Stimulated activated CD8-positive, alpha-beta memory T cell treated with anti-CD3 and anti-CD28 coated beads, Interleukin-15, amount 100 ng/mL, for 24 hours (primary cell): ENCODE data around the gene DENND6B.

Experiments
- DNase-seq: peaks from one replicate; pipeline ENCODE4 v3.0.0-alpha.2; 2020; ENCODE audit warnings: low read depth

DENND6B gene

DNA sequence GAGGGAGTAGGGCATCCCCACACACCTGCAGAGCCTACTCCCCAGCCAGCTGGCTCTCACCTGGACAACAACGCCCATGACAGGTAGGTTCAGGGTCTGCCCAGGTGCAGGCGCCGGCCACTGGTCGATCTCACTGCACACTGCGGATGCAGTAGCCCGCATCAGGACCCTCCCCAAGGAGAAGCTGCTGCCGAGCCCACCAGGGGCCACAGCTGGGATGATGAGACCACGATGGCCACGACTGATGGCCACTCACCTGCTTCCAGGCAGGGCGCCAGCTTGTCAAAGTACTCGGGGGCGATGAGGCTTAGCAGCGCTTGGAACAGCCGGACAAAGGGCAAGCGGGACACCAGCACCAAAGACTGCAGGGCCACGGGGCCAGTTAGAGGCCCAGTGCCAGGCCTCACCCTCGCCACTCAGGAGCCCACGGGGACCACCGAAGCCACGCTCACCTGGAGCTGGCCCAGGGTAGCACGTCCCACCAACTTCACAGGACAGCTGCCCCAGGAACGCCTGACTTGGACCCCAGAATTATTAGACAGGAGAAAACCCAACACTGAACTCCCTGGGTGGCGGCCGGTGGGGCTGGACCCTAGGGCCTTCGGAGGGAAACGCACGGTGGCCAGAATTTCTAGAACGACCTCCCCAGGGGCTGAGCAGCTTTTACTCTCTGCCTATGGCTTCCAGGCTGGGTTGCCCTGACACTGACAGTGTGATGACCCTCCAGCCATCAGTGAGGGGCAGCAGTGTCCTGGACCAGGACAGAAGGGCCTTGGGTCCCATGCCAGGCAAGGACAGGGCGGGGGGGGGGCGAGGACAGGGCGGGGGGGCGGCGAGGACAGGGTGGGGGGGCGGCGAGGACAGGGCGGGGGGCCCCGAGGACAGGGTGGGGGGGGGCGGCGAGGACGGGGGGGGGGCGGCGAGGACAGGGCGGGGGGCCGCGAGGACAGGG is 10.4 kb downstream of the DENND6B start:
- DNase-seq, result no peak

DNA sequence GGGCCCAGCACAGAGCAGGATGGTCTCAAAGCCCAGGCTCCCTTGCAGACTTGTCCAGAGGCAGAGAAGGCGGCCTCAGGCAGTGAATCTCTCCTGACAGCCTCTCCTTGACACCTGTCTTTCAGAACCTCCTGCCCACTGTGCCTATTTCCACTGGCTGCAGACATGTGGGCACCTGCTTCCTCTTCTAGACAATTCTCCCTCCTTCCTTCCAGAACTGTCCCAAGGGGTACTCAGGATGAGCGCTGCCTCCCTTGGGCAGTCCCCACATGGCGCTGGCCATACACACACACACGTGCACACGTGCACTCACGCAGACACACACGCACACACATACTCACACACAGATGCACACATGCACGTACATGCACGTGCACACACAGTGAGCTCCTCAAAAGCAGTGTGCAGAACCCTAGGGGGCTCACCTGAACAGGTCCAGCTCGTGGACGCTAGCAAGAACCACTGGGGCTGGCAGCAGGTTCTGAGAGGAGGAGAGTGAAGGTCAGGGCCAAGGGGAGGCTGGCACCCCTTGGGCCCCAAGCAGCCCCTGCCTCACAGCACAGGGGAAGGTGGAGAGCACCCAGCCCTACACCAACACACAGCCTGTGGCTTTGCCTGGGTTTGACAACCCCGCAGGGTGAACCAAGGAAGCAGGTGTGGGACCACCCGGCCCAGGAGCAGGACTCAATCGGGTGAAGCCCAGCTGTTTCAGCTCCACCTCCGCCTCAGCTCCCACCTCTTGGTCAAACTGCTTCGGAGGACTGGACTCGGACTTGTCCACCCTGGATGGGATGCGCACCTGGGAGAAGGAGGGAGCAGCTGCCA is 11.3 kb downstream of the DENND6B start:
- DNase-seq, result no peak

DNA sequence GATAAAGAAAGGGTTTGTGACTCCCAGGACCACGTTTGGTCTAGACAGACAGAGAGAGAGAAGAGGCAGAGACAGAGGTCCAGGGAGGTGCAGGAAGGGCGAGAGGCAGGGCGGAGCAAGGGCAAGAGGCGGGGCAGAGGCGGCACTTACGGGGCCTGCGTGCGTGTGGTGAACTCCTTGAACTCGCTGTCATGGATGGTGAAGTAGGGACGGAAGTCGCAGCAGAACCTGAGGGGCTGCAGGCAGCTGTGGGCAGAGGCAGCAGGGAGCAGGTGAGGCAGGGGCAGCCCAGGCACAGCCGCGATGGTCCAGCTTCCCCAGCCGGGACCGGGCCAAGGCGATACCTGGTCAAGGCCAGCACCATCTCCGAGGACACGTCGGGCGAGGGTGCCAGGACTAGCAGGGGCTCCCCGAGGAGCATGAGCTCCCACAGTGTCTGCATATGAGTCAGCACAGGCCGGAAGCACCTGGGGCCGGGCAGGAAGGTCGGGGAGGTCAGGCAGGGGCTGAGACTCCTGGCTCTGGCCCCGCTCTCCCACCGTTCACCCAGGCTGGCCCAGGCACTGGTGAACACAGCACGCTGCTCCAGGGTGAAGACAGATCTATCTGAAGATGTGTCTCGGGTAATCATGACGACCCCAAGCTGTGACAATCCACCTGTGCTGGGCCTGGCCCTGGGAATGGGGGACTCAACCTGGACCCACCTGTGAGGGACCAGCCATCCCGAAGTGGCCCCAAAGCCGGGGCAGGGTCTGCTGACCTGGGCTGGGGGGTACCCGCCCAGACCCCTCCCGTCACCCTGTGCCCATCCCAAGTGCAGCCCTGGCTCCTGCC is 12.1 kb downstream of the DENND6B start:
- peak; percentile 44 for DNase-seq

DNA sequence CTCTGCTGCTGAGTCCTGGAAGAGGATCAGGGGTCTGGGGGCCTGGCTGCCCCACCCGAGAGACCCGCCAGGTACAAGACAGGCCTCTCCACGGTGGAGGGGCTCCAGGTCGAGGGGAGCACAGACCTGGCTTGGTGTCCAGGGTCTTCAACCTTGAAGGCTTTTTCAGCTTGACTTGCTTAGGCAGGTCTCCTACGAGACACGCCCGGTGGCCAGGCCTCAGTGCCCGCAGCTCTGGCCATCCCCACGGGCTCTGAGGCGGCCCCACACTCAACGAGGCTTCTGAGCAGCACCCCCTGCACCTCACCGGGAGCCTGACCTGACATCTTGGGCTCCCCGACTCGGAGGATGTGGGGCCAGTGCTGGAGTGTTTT is 12.7 kb downstream of the DENND6B start:
- DNase-seq, result no peak

DNA sequence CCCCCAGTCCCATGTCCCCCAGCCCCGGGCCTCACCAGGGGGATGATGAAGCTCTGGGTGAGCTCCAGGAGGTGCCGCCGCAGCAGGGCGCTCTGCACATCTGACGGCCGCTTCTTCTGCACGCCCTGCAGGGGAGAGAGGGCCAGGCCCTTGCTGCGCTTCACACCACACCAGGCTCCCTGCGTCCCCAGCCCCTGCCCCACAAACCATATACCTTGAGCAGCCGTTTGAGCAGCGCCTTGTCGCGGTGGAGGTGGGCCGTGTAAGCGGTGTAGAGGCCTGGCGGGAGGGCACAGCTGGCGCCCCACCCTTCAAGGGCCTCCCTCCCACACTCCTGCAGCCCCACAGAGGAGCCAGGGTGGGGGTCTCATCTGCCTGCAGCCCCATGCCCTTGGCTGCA is 13.2 kb downstream of the DENND6B start:
- DNase-seq, result no peak

DNA sequence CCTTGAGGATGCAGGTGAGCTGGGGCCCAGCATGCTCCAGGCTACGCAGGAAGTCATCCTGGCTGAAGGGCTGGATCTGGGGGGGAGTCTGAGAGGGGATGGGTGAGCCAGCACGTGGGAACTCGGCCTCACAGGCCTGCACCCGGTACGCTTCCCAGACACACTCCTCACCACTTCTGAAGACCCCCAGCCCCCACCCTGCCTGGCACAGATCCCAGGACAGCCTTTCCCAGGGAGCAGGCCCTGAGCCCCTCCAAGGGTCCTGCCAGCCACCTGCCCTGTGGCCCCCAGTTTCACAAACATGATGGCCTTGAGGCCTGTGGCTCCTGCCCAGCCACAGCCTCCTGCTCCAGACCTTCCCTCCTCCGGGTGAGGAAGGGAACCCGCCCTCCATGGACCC is 13.8 kb downstream of the DENND6B start:
- no peak for DNase-seq

DNA sequence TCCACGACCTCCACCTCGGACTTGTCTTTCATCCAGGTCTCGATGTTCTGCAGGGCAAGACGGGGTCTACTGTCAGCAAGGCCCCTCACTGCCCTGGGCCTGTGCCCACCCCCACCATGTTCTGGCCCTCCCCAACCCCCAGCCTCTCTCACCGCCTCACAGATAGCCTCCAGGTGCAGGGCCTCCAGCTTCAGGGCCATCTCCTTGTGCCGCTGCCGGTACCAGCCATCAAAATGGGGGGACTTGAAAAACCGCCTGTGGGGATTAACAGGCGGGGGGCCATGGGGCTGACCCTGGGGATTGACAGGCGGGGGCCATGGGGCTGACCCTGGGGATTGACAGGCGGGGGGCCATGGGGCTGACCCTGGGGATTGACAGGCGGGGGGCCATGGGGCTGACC is 14.4 kb downstream of the DENND6B start:
- DNase-seq, result no peak

DNA sequence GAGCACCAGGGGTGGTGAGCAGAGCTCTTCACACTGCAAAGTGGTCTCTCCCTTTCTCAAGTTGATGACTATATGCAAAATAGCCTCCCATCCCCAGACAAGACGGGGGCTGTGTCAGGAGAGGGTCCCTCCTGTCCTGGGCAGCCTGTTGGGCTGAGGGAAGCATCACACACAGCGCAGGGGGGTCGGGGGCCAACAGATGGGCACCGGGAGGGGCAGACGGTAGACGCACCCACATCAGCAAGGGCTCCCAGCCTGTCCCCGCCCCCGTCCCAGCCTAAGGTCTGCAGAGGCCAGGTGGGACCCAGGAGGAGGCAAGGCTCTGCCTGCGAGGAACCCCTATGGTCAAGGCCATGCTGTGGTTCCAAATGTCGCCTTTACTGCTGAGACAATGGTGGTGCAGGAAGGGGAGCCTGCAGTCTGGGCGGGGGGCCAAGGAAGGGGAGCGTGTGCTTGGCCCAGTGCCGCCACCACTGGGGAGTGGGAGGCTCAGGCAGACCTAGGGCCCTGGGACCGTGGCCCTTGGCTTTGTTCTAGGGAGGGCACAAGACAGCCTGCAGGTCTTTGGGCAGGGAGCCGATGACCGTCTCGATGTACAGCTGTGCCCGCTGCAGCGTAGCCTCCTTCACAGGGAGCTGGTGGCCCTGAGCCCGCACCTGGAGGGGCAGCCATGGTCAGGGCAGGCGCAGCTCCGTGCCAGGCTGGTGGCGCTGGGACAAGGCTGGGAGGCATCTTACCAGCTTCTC is 15.0 kb downstream of the DENND6B start:
- no peak for DNase-seq

DNA sequence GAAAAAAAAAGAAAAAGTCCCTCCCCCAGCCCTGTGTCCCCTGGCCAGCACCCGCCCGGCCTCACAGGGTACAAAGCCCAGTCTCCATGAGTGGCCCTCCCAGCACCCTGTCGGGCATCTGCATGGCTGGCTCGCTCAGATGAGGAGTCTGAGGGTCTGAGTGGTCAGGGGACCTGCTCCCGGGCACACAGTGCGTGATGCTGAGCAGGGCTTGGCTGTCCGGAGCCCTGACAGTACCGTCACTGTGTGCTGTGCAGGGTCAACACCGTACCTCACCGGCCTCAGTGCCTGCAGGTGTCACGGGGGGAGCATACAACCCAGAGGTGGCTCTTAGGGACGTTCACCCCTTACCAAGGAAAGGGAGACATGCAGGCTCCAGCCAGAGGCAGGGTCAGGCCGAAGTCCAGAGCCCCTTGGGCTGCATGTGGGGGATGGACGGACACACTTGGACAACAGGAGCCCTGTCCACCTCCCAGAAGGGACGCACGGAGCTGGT is 15.8 kb downstream of the DENND6B start:
- no peak for DNase-seq

DNA sequence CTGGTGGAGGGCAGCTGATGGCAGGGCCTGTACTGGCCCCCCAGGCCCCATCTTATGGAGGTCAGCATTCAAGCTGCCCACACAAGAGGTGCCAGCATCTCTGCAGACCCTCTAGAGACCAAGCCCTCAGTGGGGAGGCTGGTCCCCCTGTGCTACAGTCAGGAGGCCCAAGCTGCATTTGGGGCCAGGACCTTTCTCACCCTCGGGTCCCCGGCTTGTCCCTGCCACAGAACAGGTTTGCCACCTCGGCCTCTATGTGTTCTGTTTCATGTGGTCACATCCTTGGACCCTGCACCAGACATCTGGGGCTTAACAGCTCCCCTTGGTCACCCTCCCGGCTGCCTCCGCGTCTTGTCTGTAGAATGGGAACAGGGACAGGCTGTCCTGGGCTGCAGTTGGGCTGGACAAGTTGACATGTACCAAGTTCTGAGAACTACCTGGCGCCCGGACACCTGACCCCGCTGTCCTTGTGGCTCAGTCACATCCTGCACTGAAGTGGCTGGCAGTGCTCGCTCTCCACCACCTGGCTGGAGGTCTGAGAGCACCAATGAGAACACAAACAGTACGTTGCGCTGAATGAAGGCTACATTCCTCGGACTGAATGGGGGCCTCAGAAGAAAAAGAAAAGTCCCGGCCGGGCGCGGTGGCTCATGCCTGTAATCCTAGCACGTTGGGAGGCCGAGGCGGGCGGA is 16.6 kb downstream of the DENND6B start:
- no peak for DNase-seq

DNA sequence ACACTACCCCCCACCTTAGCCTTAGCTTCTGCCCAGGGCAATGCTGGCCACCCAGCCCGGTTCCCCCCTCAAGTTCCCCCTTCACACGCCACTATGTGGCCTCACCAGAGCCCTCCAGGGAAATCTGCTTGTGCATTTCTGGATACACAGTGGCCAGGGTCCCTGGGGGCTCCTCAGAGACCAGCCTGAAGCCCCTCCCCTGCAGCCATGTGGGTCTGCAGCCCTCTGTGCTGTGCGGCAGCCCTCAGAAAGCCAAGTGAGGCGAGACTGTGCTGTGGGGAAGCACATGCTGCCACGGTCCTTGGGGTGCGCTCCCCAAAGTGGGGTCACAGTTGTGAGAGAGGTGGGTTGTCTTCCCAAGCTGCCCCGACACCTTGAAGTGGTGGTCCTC is 17.2 kb downstream of the DENND6B start:
- DNase-seq, result no peak

DNA sequence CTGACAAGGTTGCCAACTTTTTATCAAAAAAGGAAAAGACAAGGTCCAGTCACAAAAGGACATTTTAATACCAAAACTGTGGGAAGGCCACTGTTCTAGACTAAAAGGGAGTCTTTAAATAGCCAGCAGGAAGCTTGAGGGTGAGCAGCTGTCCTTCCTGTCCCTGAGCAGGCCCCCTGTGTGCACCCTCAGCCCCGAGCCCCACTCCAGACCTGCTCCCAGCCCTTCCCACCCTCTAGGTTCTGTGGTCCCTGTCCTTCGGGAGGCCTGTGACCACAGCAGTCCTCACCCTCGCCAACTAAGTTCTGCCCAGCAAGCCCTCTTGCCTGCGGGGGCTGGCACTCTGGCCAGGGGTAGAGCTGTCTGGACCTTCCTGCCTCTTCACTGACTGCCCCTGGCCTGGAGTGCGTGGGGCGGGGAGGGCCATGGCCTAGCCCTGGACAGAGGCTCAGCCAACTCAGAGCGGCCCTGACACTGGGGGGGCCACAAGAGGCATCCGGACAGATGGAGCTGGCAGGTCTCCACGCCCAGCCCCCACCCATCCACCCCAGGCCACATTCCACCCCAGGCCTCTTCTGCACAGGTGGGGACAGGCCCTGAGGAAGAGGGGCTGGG is 17.7 kb downstream of the DENND6B start:
- DNase-seq, result no peak

DNA sequence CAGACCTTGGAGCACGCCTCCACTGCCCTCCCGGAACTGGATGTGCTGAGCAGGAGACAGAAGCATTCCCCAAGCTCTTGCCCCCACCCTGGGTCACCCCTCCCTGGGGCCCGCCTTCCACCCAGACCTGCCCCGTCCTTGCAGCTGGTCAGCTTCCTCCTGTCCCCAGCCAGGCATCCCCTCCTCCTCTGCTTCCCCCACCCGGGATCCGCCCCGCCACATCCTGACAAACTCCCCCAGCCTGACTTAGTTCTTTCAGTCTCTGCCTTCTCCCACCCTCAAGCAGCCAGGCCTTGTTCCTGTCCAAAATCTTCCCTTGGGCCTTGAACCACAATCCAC is 18.2 kb downstream of the DENND6B start:
- DNase-seq, result no peak

DNA sequence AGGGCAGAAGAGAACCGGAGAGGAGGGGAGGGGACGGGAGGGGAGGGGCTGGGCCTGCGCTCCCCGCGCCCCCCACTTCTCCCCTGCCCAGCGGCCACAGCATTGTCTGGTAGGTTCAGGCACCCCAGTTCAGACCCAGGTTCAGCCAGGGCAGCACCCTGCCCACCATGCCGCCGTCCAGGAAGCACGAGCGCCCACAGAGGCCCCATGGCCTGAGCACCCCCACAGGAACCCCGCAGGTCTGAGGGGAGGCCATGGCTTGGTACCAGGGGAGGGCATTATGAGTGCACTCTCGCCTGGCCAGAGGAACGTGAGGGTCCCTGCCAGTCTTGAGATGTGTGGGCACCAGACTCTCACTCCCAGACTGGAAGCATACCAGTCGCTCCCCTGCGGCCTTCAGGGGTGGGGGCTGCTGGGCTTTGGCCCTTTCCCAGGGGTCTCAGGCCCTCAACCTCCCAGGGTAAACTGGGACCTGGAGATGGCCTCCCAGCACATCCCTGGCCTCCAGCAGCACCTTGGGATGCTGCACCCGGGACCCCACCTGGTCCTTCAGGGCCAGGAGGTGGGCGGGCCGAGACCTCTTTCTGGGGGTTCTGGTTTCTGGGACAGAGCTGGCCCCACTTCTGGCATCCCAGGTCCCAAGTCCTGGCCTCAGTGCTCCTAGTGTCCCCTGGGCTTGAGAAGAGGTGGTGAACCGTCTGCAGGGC is 18.8 kb downstream of the DENND6B start:
- no peak for DNase-seq

DNA sequence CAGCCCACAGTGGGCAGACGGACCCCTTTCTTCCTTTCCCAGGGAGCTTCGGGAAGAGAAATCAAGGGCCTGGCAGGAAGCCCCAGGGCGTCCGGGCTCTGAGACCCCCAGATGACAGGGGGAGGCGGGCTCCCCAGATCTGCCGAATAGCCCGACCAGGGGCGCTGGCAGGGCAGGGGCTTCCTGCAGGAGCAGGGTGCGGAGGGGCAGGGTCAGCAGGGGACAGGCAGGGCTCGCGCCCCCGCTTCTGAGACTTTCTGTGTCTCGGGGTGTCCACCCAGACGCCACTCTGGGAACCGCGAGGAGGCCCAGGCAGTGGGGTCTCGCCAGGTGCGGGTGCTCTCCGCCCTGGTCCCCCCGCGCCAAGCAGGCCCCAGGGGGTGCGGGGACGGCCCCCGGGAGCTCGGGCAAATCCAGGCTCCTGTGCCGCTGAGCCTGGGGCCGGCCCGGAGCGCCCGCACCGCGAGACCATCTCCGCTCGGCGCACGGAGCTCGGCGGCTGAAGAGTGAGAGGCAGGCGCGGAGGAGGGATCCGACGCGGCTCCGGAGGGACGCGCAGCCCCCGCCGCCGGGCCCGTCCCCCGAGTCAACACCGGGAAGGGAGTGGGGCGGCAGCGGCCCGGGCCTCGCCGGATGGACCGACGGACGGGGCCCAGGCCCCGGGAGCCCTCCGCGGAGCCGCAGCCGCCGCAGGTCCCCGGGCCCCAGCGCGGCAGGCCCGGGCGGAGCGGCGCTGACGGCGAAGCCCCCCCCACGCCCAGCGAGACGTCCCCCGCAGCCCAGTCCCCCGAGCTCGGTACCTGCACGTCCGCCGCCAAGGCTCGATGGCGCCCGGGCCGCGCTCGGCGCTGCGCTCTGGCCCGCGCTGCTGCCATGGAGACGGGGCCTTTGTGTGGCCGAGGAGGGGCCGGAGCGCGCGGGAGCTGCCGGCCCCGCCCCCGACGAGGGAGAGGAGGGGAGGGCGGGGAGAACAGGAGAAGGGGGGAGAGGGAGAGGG is 19.8 kb downstream of the DENND6B start, which contains the start of gene PLXNB2:
PLXNB2 (minus strand) TSS at position 894 of the 997 bp plus-strand sequence. CDS start 17,062 bp downstream, outside the sequence.
- DNase-seq, result no peak

DNA sequence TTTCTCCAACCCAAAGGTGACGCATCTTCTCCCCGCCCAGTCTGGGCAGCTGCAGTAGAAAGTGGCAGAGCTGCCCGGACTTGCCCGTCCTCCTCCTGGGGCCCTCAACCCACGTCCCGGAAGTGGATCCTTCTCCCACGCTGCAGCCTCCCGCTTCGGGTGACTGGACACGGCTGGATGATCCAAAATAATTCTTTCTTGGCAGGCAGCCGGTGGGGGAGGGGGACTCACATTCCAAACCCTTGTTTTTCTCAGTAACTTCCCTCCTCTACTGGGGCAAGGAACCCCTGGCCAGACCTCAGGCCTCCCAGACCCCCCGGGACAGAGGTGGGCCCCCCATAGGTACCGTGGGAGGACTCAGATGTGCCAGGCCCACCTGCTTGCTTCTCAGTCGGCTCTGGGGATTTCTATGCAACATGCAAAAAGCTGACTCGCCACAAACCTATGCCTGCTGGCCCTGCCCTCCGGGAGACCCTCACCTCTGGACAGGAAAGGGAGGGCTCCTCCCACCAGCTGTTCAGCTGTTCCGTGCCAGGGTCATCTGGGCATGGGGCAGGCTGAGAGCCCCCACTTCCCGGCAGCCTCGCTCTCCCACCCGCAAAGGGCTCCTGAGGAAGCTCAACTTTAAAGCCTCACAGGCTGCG is 20.8 kb downstream of the DENND6B start:
- no peak for DNase-seq

DNA sequence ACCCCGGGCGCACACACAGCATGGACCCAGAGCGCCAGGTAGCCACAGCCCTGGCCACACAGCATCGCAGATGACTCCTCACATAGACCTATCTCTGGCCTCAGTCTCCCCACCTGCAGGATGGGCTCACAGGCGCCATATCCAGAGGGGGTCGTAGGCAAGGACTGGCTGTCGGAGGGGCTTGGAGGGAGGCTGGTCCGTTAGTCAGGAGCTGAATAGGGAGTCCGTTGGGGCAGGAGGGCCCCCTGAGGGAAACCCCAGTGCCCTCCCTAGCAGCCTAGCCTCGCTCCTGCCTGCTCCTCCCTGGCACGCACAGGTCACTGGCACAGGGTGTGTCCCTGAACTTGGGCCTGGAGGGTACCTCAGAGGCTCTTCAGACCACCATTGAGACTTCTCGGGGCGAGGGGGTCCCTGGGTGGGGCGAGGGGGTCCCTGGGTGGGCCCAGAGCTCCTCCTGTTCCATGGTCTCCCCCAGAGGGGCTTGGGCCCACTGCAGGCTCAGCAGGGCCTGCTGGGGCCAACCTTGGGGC is 21.4 kb downstream of the DENND6B start:
- no peak for DNase-seq
